NCI-H524 treated with DMSO at 0.1 percent for 48 hours (cell line): ENCODE data around the gene TMEM117.

Experiments used
- DNase-seq: peaks from one replicate; lab custom pipeline; 2025; lab: John Stamatoyannopoulos, UW

TMEM117 gene

GRCh38 chr12:43964033-43964432 is 128.2 kb downstream of the TMEM117 start:
- no peak for DNase-seq

- no peak for DNase-seq
Measured at GRCh38 chr12:43964961-43965360, 129.1 kb downstream of the TMEM117 start.

- no peak for DNase-seq
Measured at GRCh38 chr12:43965899-43966298, 130.0 kb downstream of the TMEM117 start.

- DNase-seq, result no peak
Measured at GRCh38 chr12:43968736-43969135, 132.9 kb downstream of the TMEM117 start.

GRCh38 chr12:43969882-43970281 is 134.0 kb downstream of the TMEM117 start:
- no peak for DNase-seq

- DNase-seq, result no peak
Measured at GRCh38 chr12:43973385-43973784, 137.5 kb downstream of the TMEM117 start.

GRCh38 chr12:43973993-43974392 is 138.1 kb downstream of the TMEM117 start:
- no peak for DNase-seq

- DNase-seq, result no peak
Measured at GRCh38 chr12:43976027-43976426, 140.1 kb downstream of the TMEM117 start.

GRCh38 chr12:43978556-43978955 is 142.7 kb downstream of the TMEM117 start:
- no peak for DNase-seq

- no peak for DNase-seq
Measured at GRCh38 chr12:43979450-43979849, 143.6 kb downstream of the TMEM117 start.

- no peak for DNase-seq
Measured at GRCh38 chr12:43980627-43981191, 144.8 kb downstream of the TMEM117 start.

GRCh38 chr12:43981726-43982125 is 145.8 kb downstream of the TMEM117 start:
- no peak for DNase-seq

- no peak for DNase-seq
Measured at GRCh38 chr12:43982544-43982943, 146.7 kb downstream of the TMEM117 start.

GRCh38 chr12:43988838-43989560 is 153.1 kb downstream of the TMEM117 start:
- no peak for DNase-seq

GRCh38 chr12:43992856-43993255 is 157.0 kb downstream of the TMEM117 start:
- no peak for DNase-seq

- DNase-seq, result no peak
Measured at GRCh38 chr12:44000309-44000952, 164.6 kb downstream of the TMEM117 start.

GRCh38 chr12:44002607-44003006 is 166.7 kb downstream of the TMEM117 start:
- DNase-seq, result no peak

- no peak for DNase-seq
Measured at GRCh38 chr12:44003721-44004120, 167.8 kb downstream of the TMEM117 start.

- DNase-seq, result peak; percentile 8
Measured at GRCh38 chr12:44015333-44015941, 179.6 kb downstream of the TMEM117 start.

GRCh38 chr12:44017216-44017615 is 181.3 kb downstream of the TMEM117 start:
- no peak for DNase-seq

- no peak for DNase-seq
Measured at GRCh38 chr12:44019118-44019517, 183.2 kb downstream of the TMEM117 start.

- DNase-seq, result no peak
Measured at GRCh38 chr12:44020555-44020954, 184.7 kb downstream of the TMEM117 start.

GRCh38 chr12:44021471-44021971 is 185.6 kb downstream of the TMEM117 start:
- DNase-seq, result no peak
